Smooth muscle cell (in vitro differentiated cells): ENCODE measurements around the gene C1S. TPM values are rescaled to one million over a fixed set of nuclear protein-coding genes. Genes with fewer than 3 reads are reported as not detected.

Source experiments
- DNase-seq: peaks from one replicate; lab custom pipeline; 2025; ENCODE audit not compliant: unreplicated experiment; lab: John Stamatoyannopoulos, UW
- H2AFZ ChIP-seq: fragments of 200-600 bp; sonication (generic); 2 replicates; pipeline ENCODE4 v1.6.0; 2016; ENCODE audit warnings: antibody characterized with exemption, low read depth, mild to moderate bottlenecking
- H3F3A ChIP-seq: fragments of 200-600 bp; sonication (generic); 2 replicates; pipeline ENCODE4 v1.6.0; 2017; ENCODE audit warnings: antibody characterized with exemption, low read depth
- H3K27ac ChIP-seq: fragments of 200-600 bp; sonication (generic); 2 replicates; pipeline ENCODE4 v1.5.1; 2016; ENCODE audit warnings: low read depth, mild to moderate bottlenecking
- H3K27me3 ChIP-seq: fragments of 200-600 bp; sonication (generic); 2 replicates; pipeline ENCODE4 v1.6.1; 2016; ENCODE audit warnings: low read depth, mild to moderate bottlenecking
- H3K36me3 ChIP-seq: fragments of 200-600 bp; sonication (generic); 2 replicates; pipeline ENCODE4 v1.5.1; 2016; ENCODE audit warnings: low read depth
- H3K4me1 ChIP-seq: fragments of 200-600 bp; sonication (generic); 2 replicates; pipeline ENCODE4 v1.5.1; 2016; ENCODE audit warnings: low read depth
- H3K4me2 ChIP-seq: fragments of 200-600 bp; sonication (generic); 2 replicates; pipeline ENCODE4 v1.6.0; 2016; ENCODE audit warnings: mild to moderate bottlenecking
- H3K4me3 ChIP-seq: fragments of 200-600 bp; sonication (generic); 2 replicates; pipeline ENCODE4 v1.5.1; 2016; ENCODE audit warnings: mild to moderate bottlenecking
- H3K79me2 ChIP-seq: fragments of 200-600 bp; sonication (generic); 2 replicates; pipeline ENCODE4 v1.6.0; 2016; ENCODE audit warnings: low read depth, mild to moderate bottlenecking
- H3K9ac ChIP-seq: fragments of 200-600 bp; sonication (generic); 2 replicates; pipeline ENCODE4 v1.6.0; 2016; ENCODE audit warnings: low read depth
- H3K9me3 ChIP-seq: fragments of 200-600 bp; sonication (generic); replicated peaks from 2 replicates; pipeline ENCODE4 v1.5.1; 2016; ENCODE audit warnings: low read depth
- H4K20me1 ChIP-seq: fragments of 200-600 bp; sonication (generic); 2 replicates; pipeline ENCODE4 v1.6.0; 2016; ENCODE audit warnings: low read depth
- CTCF ChIP-seq: fragments of 200-600 bp; sonication (generic); IDR thresholded peaks from 2 replicates; pipeline ENCODE4 v1.5.1; 2017; ENCODE audit warnings: borderline replicate concordance, mild to moderate bottlenecking, antibody characterized with exemption; ENCODE audit not compliant: insufficient read depth, poor library complexity, severe bottlenecking
- WGBS: methylation state at CpG from one replicate; pipeline ENCODE4 v1.1.7; 2016; ENCODE audit warnings: low lambda C conversion rate; 5-methylcytosine and 5-hydroxymethylcytosine counted together
- polyA plus RNA-seq: library from polyadenylated mRNA; unstranded; fragments of >200 nt; fragmentation: Nextera tagmentation; extraction: Ambion mirVana; gene quantifications from 2 replicates; pipeline ENCODE4 v1.2.1, GENCODE V29; 2016
- total RNA-seq: library from RNA; depleted of rRNA; stranded (reverse); fragments of >200 nt; gene quantifications from 2 replicates; pipeline ENCODE4 v1.2.3, GENCODE V29; 2014

Gene C1S
- total and polyA plus RNA-seq, 2 experiments from 2014 or later, result 38.5 to 69.2 TPM

- H3K9ac ChIP-seq, result peak within 1 kb of the TSS; percentile 22
- H4K20me1 ChIP-seq, result no peaks in the 10 kb centered on the region
- H3K9me3 ChIP-seq, result no peaks in the 10 kb centered on the region
- H3K4me3 ChIP-seq, result peak within 1 kb of the TSS; percentile 71
- peak within 1 kb of the TSS; percentile 90 for H3K4me2 ChIP-seq
- no peaks in the 10 kb centered on the region for H3K36me3 ChIP-seq
- peaks cover 9% of the 10 kb centered on the region for H3K4me1 ChIP-seq
- H3K79me2 ChIP-seq, result no peaks in the 10 kb centered on the region
- H3F3A ChIP-seq, result no peaks in the 10 kb centered on the region
- H2AFZ ChIP-seq, result peak within 1 kb of the TSS; percentile 45
- 1% methylated on average over 37 of the region's 77 CpGs for WGBS
- H3K27ac ChIP-seq, result peak within 1 kb of the TSS; percentile 21
- DNase-seq, result peak; percentile 94
- peak; percentile 82 for TF ChIP-seq CTCF
- no peaks in the 10 kb centered on the region for H3K27me3 ChIP-seq
Measured at GRCh38 chr12:7018350-7019042, 42.0 kb upstream of the C1S start, which contains the start of gene LPCAT3. Gene LPCAT3 (minus strand): TSS chr12:7018476. CDS start chr12:7018424, 52 bp downstream.

DNA sequence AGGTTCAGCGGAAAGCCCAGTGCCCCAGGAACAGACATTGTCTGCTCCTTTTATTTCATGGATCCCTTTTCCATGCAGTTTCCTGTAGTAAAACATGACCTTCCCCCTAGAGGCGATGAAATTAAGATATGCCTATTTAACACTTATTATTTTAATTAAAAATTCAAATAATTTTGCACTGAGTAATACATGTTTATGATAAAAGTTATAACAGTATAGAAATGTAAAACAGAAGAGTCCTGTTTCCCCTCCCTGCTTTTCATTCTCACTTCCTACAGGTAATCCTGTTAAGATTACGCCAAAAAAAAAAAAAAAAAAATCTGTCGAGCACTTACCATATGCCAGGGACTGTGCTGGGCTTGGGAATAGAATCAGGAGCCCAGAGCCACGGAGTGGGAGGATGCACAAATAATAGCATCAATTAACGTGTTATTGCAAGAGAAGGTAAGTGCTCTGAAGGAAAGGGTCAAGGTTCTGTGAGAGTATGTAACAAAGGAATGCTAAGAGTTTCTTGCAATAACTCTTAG, 41.4 kb upstream of the C1S start:
- peak overlapping the region; percentile 21 for H3K27ac ChIP-seq
- WGBS, result 12% methylated on average over 6 of the region's 6 CpGs
- no peak overlapping the region for H2AFZ ChIP-seq
- H3K79me2 ChIP-seq, result no peaks in the 10 kb centered on the region
- no peak for DNase-seq
- H3K9ac ChIP-seq, result no peak overlapping the region
- peak overlapping the region; percentile 71 for H3K4me3 ChIP-seq
- H4K20me1 ChIP-seq, result no peaks in the 10 kb centered on the region
- H3F3A ChIP-seq, result no peaks in the 10 kb centered on the region
- no peak for TF ChIP-seq CTCF
- H3K27me3 ChIP-seq, result no peaks in the 10 kb centered on the region
- H3K9me3 ChIP-seq, result no peaks in the 10 kb centered on the region
- no peaks in the 10 kb centered on the region for H3K36me3 ChIP-seq
- H3K4me1 ChIP-seq, result peaks cover 9% of the 10 kb centered on the region
- H3K4me2 ChIP-seq, result peak overlapping the region; percentile 90

GRCh38 chr12:7021956-7022355, 38.6 kb upstream of the C1S start:
- no peak overlapping the region for H3K4me2 ChIP-seq
- no peaks in the 10 kb centered on the region for H3K36me3 ChIP-seq
- no peak overlapping the region for H2AFZ ChIP-seq
- no peaks in the 10 kb centered on the region for H3K9me3 ChIP-seq
- H3K4me3 ChIP-seq, result no peak overlapping the region
- H3K27ac ChIP-seq, result no peak overlapping the region
- DNase-seq, result no peak
- peaks cover 8% of the 10 kb centered on the region for H3K4me1 ChIP-seq
- H3K79me2 ChIP-seq, result no peaks in the 10 kb centered on the region
- H4K20me1 ChIP-seq, result no peaks in the 10 kb centered on the region
- H3K9ac ChIP-seq, result no peak overlapping the region
- H3K27me3 ChIP-seq, result no peaks in the 10 kb centered on the region
- 86% methylated on average over 5 of the region's 5 CpGs for WGBS
- no peaks in the 10 kb centered on the region for H3F3A ChIP-seq
- TF ChIP-seq CTCF, result no peak
